HCT116 (cell line): ENCODE results near the gene GJA10. TPM values are rescaled to one million over a fixed set of nuclear protein-coding genes. Genes with fewer than 3 reads are reported as not detected.

ENCODE experiments used
- ATAC-seq: fragments of 200-7000 bp; cut with Tn5 transposase; 2 replicates; pipeline ENCODE4 v1.9.1; 2020; ENCODE audit warnings: mild to moderate bottlenecking, moderate library complexity
- BruUV-seq: library from RNA; stranded (reverse); fragments of 400-500 nt; replicated peaks from 2 replicates; lab custom pipeline; 2021; lab: Mats Ljungman, UMichigan
- CTCF ChIA-PET: fragments of 300-600 bp; sonication (Branson Sonifier 250); formaldehyde crosslinking; loops from one replicate; lab custom pipeline; 2021; ENCODE audit warnings: antibody characterized with exemption; lab: Charles Lee
- POLR2A ChIA-PET: fragments of 300-600, 350-600 bp; sonication (Branson Sonifier 250); formaldehyde crosslinking; loops from one replicate; lab custom pipeline; 2021; ENCODE audit warnings: antibody characterized with exemption; lab: Charles Lee
- RAD21 ChIA-PET, 2 experiments: fragments of 300-600 bp; sonication (Branson Sonifier 250); formaldehyde crosslinking; loops; one replicate each; lab custom pipeline; 2023; ENCODE audit warnings: low total read pairs in 2 of 2; ENCODE audit not compliant: uncharacterized antibody in 2 of 2, unreplicated experiment in 2 of 2, low non-redundant PET in 1 of 2; lab: Charles Lee
- DNase-seq: peaks from one replicate; pipeline ENCODE4 v3.0.0-alpha.2; 2010; ENCODE audit warnings: low read depth, low spot score
- H2AFZ ChIP-seq: fragments of 200-600 bp; shearing (Covaris generic), sonication (generic); 2 replicates; pipeline ENCODE4 v1.6.1; 2017; ENCODE audit warnings: low read depth, mixed run types, mixed read lengths, antibody characterized with exemption, low read length; ENCODE audit not compliant: poor library complexity, severe bottlenecking
- H3K27ac ChIP-seq: 2 replicates; pipeline ENCODE4 v1.5.1; 2012; ENCODE audit warnings: low read depth, low read length
- H3K27me3 ChIP-seq: fragments of 200-600 bp; sonication (generic); 2 replicates; pipeline ENCODE4 v1.6.1; 2016; ENCODE audit warnings: mixed run types, low read length, mixed read lengths; ENCODE audit not compliant: insufficient read depth
- H3K36me3 ChIP-seq, 2 experiments: fragments of 200-500 bp in 1 of 2; fragments of 200-600 bp in 1 of 2; sonication (Bioruptor generic) in 1 of 2; sonication (generic) in 1 of 2; 2 replicates each; pipeline versions ENCODE4 v1.5.1 to v1.6.1; 2014 to 2016; ENCODE audit warnings: low read length in 2 of 2, inconsistent platforms in 1 of 2, mixed read lengths in 1 of 2, mixed run types in 1 of 2; ENCODE audit not compliant: insufficient read depth in 2 of 2, control insufficient read depth in 1 of 2
- H3K4me1 ChIP-seq, 2 experiments: fragments of 200-600 bp in 1 of 2; sonication (generic) in 1 of 2; 2 replicates each; pipeline versions ENCODE4 v1.5.1 to v1.6.1; 2012 to 2017; ENCODE audit warnings: low read length in 2 of 2, inconsistent platforms in 1 of 2, mild to moderate bottlenecking in 1 of 2, mixed read lengths in 1 of 2, mixed run types in 1 of 2, moderate library complexity in 1 of 2; ENCODE audit not compliant: insufficient read depth in 2 of 2, control insufficient read depth in 1 of 2
- H3K4me2 ChIP-seq: fragments of 200-600 bp; sonication (generic); 2 replicates; pipeline ENCODE4 v1.6.1; 2017; ENCODE audit warnings: mixed run types, low read length, mixed read lengths
- H3K4me3 ChIP-seq, 2 experiments: fragments of 200-600 bp in 1 of 2; sonication (generic) in 1 of 2; replicated peaks in 1 of 2; 2 replicates each; pipeline ENCODE4 v1.5.1; 2011 to 2016; ENCODE audit warnings: low read length in 2 of 2, control low read depth in 1 of 2, low read depth in 1 of 2, mild to moderate bottlenecking in 1 of 2, mixed read lengths in 1 of 2, mixed run types in 1 of 2
- H3K79me2 ChIP-seq: fragments of 200-600 bp; sonication (generic); 2 replicates; pipeline ENCODE4 v1.6.1; 2017; ENCODE audit warnings: mild to moderate bottlenecking, mixed run types, low read length, moderate library complexity, mixed read lengths; ENCODE audit not compliant: insufficient read depth
- H3K9ac ChIP-seq: fragments of 200-600 bp; sonication (generic); 2 replicates; pipeline ENCODE4 v1.6.1; 2016; ENCODE audit warnings: low read length, mixed read lengths
- H3K9me2 ChIP-seq: fragments of 200-600 bp; sonication (generic), shearing (Covaris generic); 2 replicates; pipeline ENCODE4 v1.6.1; 2017; ENCODE audit warnings: mixed run types, mild to moderate bottlenecking, moderate library complexity; ENCODE audit not compliant: insufficient read depth
- H3K9me3 ChIP-seq, 2 experiments: fragments of 200-500 bp in 1 of 2; fragments of 200-600 bp in 1 of 2; sonication (Bioruptor generic) in 1 of 2; sonication (generic) in 1 of 2; 2 replicates each; pipeline ENCODE4 v1.6.1; 2014 to 2017; ENCODE audit warnings: low read length in 2 of 2, mixed read lengths in 2 of 2, inconsistent platforms in 1 of 2, low read depth in 1 of 2, mild to moderate bottlenecking in 1 of 2, mixed run types in 1 of 2, moderate library complexity in 1 of 2; ENCODE audit not compliant: control insufficient read depth in 1 of 2, insufficient read depth in 1 of 2
- H4K20me1 ChIP-seq: fragments of 200-600 bp; sonication (generic), shearing (Covaris generic); 2 replicates; pipeline ENCODE4 v1.6.1; 2017; ENCODE audit warnings: mixed run types, mild to moderate bottlenecking, moderate library complexity; ENCODE audit not compliant: insufficient read depth
- CBX3 ChIP-seq: IDR thresholded peaks from 2 replicates; pipeline ENCODE4 v1.6.1; 2012; ENCODE audit warnings: low read depth
- CEBPB ChIP-seq: IDR thresholded peaks from 2 replicates; pipeline ENCODE4 v1.6.1; 2012; ENCODE audit warnings: low read depth
- ELF1 ChIP-seq: IDR thresholded peaks from 2 replicates; pipeline ENCODE4 v1.6.1; 2012; ENCODE audit warnings: low read depth, borderline replicate concordance
- POLR2AphosphoS5 ChIP-seq: IDR thresholded peaks from 2 replicates; pipeline ENCODE4 v1.6.1; 2011; ENCODE audit warnings: mild to moderate bottlenecking, low read depth, low read length, moderate library complexity
- RAD21 ChIP-seq: IDR thresholded peaks from 2 replicates; pipeline ENCODE4 v1.6.1; 2012; ENCODE audit warnings: low read depth, mild to moderate bottlenecking
- SP1 ChIP-seq: IDR thresholded peaks from 2 replicates; pipeline ENCODE4 v1.6.1; 2012; ENCODE audit warnings: low read depth
- SRF ChIP-seq: IDR thresholded peaks from 2 replicates; pipeline ENCODE4 v1.6.1; 2012; ENCODE audit warnings: low read depth
- YY1 ChIP-seq: IDR thresholded peaks from 2 replicates; pipeline ENCODE4 v1.6.1; 2011; ENCODE audit warnings: low read length, low read depth, moderate library complexity, mild to moderate bottlenecking; ENCODE audit not compliant: insufficient replicate concordance; ENCODE audit errors: extremely low read depth
- ZNF274 ChIP-seq: fragments of 200-500 bp; sonication (Bioruptor generic); IDR thresholded peaks from 2 replicates; pipeline ENCODE4 v1.6.1; 2014; ENCODE audit warnings: mild to moderate bottlenecking, low read depth, low read length, inconsistent platforms
- intact Hi-C: fragments of 100-400 bp; cut with micrococcal nuclease; formaldehyde crosslinking; loops from 2 replicates; pipeline ENCODE4 v1.10.0; 2022
- total RNA-seq: library from RNA; stranded (reverse); gene quantifications from one replicate; pipeline ENCODE4 v1.2.1, GENCODE V29; 2021; ENCODE audit not compliant: unreplicated experiment
- TF ChIP-seq, protein P1 (sequence below): IDR thresholded peaks from 2 replicates; pipeline ENCODE4 v1.6.1; 2012
- TF ChIP-seq, protein P2 (sequence below): IDR thresholded peaks from 2 replicates; pipeline ENCODE4 v1.6.1; 2012; ENCODE audit warnings: low read depth
- TF ChIP-seq, protein P3 (sequence below): IDR thresholded peaks from 2 replicates; pipeline ENCODE4 v1.6.1; 2012
- TF ChIP-seq, protein P4 (sequence below): IDR thresholded peaks from 2 replicates; pipeline ENCODE4 v1.6.1; 2011; ENCODE audit warnings: mild to moderate bottlenecking, low read length, moderate library complexity; ENCODE audit not compliant: insufficient replicate concordance; ENCODE audit errors: extremely low read depth
- TF ChIP-seq, protein P5 (sequence below), 3 experiments: fragments of 200-600 bp in 1 of 3; sonication (generic) in 1 of 3; IDR thresholded peaks in 2 of 3; conservative IDR thresholded peaks in 1 of 3; 2 replicates each; pipeline ENCODE4 v1.5.1; 2012 to 2017; ENCODE audit warnings: low read depth in 2 of 3, low read length in 2 of 3, antibody characterized with exemption in 1 of 3, borderline replicate concordance in 1 of 3, control low read depth in 1 of 3, mild to moderate bottlenecking in 1 of 3, mixed read lengths in 1 of 3, mixed run types in 1 of 3, moderate library complexity in 1 of 3; ENCODE audit not compliant: insufficient read depth in 1 of 3

GJA10 gene
- total RNA-seq, 1 experiment from 2014 or later: not detected

DNA sequence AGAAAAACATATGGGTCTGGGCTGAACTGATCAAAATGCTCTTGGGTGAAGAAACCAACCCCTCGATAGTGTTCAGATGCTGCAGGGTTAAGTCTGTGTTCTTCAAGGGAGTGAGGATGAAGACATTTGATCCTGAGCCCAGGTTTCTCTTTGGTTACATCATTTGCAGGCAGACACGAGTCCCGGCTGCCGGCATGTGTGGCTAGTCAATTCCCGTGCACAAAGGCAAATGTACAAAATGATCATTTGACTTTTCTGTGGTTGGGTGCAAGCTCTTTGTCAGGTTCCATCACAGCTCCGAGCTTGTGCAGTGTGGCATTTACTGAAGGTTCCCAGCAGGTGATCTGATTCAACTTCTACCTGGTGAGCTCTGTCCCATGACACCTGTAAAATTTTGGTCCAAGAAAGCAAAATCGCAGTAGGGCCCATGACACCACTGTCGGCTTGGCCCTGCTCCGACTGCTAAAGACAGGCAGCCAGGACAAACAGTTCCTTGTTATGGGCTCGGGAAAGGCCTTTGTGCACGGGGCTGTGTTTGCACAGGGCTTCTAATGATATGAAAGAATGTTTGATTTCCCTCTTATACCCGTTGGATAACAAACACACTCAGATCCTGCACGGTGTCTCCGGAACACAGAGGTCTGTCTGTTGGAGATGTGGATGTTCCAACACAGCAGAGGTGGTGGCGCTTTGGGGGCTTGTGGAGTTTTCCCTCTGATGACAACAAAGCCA, 46.9 kb downstream of the GJA10 start:
- H3K27me3 ChIP-seq: no peaks in the 10 kb centered on the region
- no peaks in the 10 kb centered on the region for H3K79me2 ChIP-seq
- no peak overlapping the region for H3K4me3 ChIP-seq
- ChIA-PET RAD21 (interaction anchor here (1.0 to 2.3 kb wide), 8 partner anchors 49 to 538 kb away, joined by 3 to 22 read pairs (median 5); no protein-coding TSS in a partner anchor), CTCF (interaction anchor here (0.5 to 4.9 kb wide), 36 partner anchors 8 to 658 kb away, joined by 3 to 165 read pairs (median 4); no protein-coding TSS in a partner anchor), POLR2A (no interaction called here)
- no peak for TF ChIP-seq POLR2AphosphoS5
- TF ChIP-seq, protein P1, sequence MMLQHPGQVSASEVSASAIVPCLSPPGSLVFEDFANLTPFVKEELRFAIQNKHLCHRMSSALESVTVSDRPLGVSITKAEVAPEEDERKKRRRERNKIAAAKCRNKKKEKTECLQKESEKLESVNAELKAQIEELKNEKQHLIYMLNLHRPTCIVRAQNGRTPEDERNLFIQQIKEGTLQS: no peak
- TF ChIP-seq SRF: no peak
- TF ChIP-seq CEBPB: no peak
- TF ChIP-seq RAD21: no peak
- TF ChIP-seq, protein P2, sequence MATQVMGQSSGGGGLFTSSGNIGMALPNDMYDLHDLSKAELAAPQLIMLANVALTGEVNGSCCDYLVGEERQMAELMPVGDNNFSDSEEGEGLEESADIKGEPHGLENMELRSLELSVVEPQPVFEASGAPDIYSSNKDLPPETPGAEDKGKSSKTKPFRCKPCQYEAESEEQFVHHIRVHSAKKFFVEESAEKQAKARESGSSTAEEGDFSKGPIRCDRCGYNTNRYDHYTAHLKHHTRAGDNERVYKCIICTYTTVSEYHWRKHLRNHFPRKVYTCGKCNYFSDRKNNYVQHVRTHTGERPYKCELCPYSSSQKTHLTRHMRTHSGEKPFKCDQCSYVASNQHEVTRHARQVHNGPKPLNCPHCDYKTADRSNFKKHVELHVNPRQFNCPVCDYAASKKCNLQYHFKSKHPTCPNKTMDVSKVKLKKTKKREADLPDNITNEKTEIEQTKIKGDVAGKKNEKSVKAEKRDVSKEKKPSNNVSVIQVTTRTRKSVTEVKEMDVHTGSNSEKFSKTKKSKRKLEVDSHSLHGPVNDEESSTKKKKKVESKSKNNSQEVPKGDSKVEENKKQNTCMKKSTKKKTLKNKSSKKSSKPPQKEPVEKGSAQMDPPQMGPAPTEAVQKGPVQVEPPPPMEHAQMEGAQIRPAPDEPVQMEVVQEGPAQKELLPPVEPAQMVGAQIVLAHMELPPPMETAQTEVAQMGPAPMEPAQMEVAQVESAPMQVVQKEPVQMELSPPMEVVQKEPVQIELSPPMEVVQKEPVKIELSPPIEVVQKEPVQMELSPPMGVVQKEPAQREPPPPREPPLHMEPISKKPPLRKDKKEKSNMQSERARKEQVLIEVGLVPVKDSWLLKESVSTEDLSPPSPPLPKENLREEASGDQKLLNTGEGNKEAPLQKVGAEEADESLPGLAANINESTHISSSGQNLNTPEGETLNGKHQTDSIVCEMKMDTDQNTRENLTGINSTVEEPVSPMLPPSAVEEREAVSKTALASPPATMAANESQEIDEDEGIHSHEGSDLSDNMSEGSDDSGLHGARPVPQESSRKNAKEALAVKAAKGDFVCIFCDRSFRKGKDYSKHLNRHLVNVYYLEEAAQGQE: no peak
- TF ChIP-seq, protein P3, sequence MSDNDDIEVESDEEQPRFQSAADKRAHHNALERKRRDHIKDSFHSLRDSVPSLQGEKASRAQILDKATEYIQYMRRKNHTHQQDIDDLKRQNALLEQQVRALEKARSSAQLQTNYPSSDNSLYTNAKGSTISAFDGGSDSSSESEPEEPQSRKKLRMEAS: no peak
- TF ChIP-seq SP1: no peak
- TF ChIP-seq, protein P4, sequence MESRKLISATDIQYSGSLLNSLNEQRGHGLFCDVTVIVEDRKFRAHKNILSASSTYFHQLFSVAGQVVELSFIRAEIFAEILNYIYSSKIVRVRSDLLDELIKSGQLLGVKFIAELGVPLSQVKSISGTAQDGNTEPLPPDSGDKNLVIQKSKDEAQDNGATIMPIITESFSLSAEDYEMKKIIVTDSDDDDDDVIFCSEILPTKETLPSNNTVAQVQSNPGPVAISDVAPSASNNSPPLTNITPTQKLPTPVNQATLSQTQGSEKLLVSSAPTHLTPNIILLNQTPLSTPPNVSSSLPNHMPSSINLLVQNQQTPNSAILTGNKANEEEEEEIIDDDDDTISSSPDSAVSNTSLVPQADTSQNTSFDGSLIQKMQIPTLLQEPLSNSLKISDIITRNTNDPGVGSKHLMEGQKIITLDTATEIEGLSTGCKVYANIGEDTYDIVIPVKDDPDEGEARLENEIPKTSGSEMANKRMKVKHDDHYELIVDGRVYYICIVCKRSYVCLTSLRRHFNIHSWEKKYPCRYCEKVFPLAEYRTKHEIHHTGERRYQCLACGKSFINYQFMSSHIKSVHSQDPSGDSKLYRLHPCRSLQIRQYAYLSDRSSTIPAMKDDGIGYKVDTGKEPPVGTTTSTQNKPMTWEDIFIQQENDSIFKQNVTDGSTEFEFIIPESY: no peak
- no peak for TF ChIP-seq YY1
- no peak for TF ChIP-seq ELF1
- TF ChIP-seq, protein P5, sequence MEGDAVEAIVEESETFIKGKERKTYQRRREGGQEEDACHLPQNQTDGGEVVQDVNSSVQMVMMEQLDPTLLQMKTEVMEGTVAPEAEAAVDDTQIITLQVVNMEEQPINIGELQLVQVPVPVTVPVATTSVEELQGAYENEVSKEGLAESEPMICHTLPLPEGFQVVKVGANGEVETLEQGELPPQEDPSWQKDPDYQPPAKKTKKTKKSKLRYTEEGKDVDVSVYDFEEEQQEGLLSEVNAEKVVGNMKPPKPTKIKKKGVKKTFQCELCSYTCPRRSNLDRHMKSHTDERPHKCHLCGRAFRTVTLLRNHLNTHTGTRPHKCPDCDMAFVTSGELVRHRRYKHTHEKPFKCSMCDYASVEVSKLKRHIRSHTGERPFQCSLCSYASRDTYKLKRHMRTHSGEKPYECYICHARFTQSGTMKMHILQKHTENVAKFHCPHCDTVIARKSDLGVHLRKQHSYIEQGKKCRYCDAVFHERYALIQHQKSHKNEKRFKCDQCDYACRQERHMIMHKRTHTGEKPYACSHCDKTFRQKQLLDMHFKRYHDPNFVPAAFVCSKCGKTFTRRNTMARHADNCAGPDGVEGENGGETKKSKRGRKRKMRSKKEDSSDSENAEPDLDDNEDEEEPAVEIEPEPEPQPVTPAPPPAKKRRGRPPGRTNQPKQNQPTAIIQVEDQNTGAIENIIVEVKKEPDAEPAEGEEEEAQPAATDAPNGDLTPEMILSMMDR (IDR thresholded peaks at IDR 0.05 in 2 of 3, conservative IDR thresholded peaks at IDR 0.05 in 1 of 3; ENCODE audit: borderline replicate concordance in 1 of 3, insufficient read depth in 1 of 3, low read depth in 2 of 3, low read length in 2 of 3): no peak
- TF ChIP-seq CBX3: no peak
- TF ChIP-seq ZNF274: no peak
- intact Hi-C loops: loop anchor here (2.0 to 10.0 kb wide), 3 partner anchors 238 to 631 kb away; no protein-coding TSS in a partner anchor
- H3K36me3 ChIP-seq: no peaks in the 10 kb centered on the region
- no peak overlapping the region for H3K9ac ChIP-seq
- no peak overlapping the region for H3K4me2 ChIP-seq
- ATAC-seq (no peak), DNase-seq (no peak)
- H3K4me1 ChIP-seq: no peaks in the 10 kb centered on the region
- H2AFZ ChIP-seq: no peak overlapping the region
- H3K9me2 ChIP-seq: no peaks in the 10 kb centered on the region
- H3K9me3 ChIP-seq: no peaks in the 10 kb centered on the region
- no peaks in the 10 kb centered on the region for H4K20me1 ChIP-seq
- no TSS peak for BruUV-seq
- H3K27ac ChIP-seq: no peak overlapping the region
